Large intestine (tissue), 3 donors: ENCODE results near the gene MKNK2. TPM values are rescaled to one million over a fixed set of nuclear protein-coding genes. Genes with fewer than 3 reads are reported as not detected.

Experiments
- DNase-seq, 2 donors: peaks; one replicate each; pipeline versions ENCODE4 v3.0.0 to v3.0.0-alpha.2; 2013
- H3K27ac ChIP-seq: one replicate; pipeline ENCODE4 v1.5.1; 2013; ENCODE audit warnings: low read length
- H3K27me3 ChIP-seq: 2 replicates; pipeline ENCODE4 v1.6.1; 2013; ENCODE audit warnings: low read length; ENCODE audit not compliant: control insufficient read depth, insufficient read depth
- H3K36me3 ChIP-seq: 2 replicates; pipeline ENCODE4 v1.6.1; 2013; ENCODE audit warnings: low read length; ENCODE audit not compliant: control insufficient read depth, insufficient read depth
- H3K4me1 ChIP-seq: one replicate; pipeline ENCODE4 v1.6.1; 2013; ENCODE audit warnings: low read length; ENCODE audit not compliant: control insufficient read depth, insufficient read depth
- H3K4me3 ChIP-seq: one replicate; pipeline ENCODE4 v1.5.1; 2013; ENCODE audit warnings: low read length
- H3K9me3 ChIP-seq: one replicate; pipeline ENCODE4 v1.6.1; 2013; ENCODE audit warnings: mild to moderate bottlenecking, low read depth, low read length, moderate library complexity; ENCODE audit not compliant: control insufficient read depth
- WGBS: methylation state at CpG from one replicate; pipeline ENCODE4 v1.1.5; 2013; ENCODE audit warnings: low lambda C conversion rate; ENCODE audit not compliant: insufficient coverage; 5-methylcytosine and 5-hydroxymethylcytosine counted together
- polyA plus RNA-seq: library from polyadenylated mRNA; unstranded; fragments of 120-200 nt; gene quantifications from one replicate; pipeline ENCODE4 v1.2.1, GENCODE V29; 2013

The MKNK2 gene
- polyA plus RNA-seq, 1 donor, result 86.8 TPM

- H3K27ac ChIP-seq, result peak overlapping the region; percentile 97
- peak in 1 of 2 donors; percentile 12 for DNase-seq
- WGBS, result no CpG with 5 or more reads among the region's 27 CpGs
- no peaks in the 10 kb centered on the region for H3K27me3 ChIP-seq
- peaks cover 51% of the 10 kb centered on the region for H3K36me3 ChIP-seq
- H3K4me3 ChIP-seq, result peak overlapping the region; percentile 99
- H3K9me3 ChIP-seq, result no peaks in the 10 kb centered on the region
- peaks cover 45% of the 10 kb centered on the region for H3K4me1 ChIP-seq
Observed at GRCh38 chr19:2048959-2049740, 1.9 kb downstream of the MKNK2 start.

GRCh38 chr19:2048104-2048958 lies 2.7 kb downstream of the MKNK2 start:
- no peaks in the 10 kb centered on the region for H3K27me3 ChIP-seq
- DNase-seq, result no peak
- no CpG with 5 or more reads among the region's 17 CpGs for WGBS
- H3K4me3 ChIP-seq, result peak overlapping the region; percentile 99
- H3K36me3 ChIP-seq, result peaks cover 56% of the 10 kb centered on the region
- peak overlapping the region; percentile 97 for H3K27ac ChIP-seq
- H3K9me3 ChIP-seq, result no peaks in the 10 kb centered on the region
- H3K4me1 ChIP-seq, result peaks cover 49% of the 10 kb centered on the region

DNA sequence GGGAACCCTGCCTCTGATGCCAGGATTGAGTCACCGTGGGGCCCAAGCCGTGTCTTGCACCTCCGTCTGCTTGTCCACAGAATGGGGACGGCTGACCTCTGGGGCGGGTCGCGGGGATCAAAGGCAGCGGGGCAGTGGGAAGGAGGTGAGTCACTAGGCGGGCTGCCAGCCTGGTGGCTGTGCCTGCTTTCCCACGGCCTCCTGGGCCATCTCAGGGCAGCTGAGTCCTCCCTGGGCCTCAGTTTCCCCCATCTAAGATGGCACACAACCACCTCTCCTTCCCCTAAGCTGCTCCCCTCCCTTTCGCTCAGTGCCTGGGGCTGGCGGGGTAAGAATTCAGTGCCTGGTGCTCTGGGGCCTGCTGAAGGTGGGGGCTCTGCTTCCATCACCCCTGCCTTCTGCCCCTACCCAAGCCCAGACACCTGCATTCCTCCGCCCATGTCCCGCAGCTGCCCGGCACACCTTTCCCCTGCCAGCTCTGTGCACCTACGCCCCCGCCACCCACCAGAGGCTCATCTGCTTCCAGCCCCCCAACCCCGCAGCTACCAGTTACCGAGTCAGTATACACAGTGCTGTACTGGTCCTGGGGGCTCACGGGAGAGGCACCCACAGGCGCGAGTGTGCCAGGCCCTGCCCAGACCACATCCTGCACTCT lies 3.5 kb downstream of the MKNK2 start:
- WGBS, result no CpG with 5 or more reads among the region's 22 CpGs
- Histone ChIP-seq H3K9me3 (no peaks in the 10 kb centered on the region), H3K36me3 (peaks cover 63% of the 10 kb centered on the region), H3K27me3 (no peaks in the 10 kb centered on the region), H3K4me3 (no peak overlapping the region), H3K4me1 (peaks cover 56% of the 10 kb centered on the region), H3K27ac (no peak overlapping the region)
- DNase-seq, result peak in 1 of 2 donors; percentile 25

GRCh38 chr19:2047076-2047448 lies 4.0 kb downstream of the MKNK2 start:
- Histone ChIP-seq H3K9me3 (peaks cover 2% of the 10 kb centered on the region), H3K4me3 (no peak overlapping the region), H3K27ac (no peak overlapping the region), H3K4me1 (peaks cover 60% of the 10 kb centered on the region), H3K36me3 (peaks cover 67% of the 10 kb centered on the region), H3K27me3 (no peaks in the 10 kb centered on the region)
- no CpG with 5 or more reads among the region's 6 CpGs for WGBS
- no peak for DNase-seq

DNA sequence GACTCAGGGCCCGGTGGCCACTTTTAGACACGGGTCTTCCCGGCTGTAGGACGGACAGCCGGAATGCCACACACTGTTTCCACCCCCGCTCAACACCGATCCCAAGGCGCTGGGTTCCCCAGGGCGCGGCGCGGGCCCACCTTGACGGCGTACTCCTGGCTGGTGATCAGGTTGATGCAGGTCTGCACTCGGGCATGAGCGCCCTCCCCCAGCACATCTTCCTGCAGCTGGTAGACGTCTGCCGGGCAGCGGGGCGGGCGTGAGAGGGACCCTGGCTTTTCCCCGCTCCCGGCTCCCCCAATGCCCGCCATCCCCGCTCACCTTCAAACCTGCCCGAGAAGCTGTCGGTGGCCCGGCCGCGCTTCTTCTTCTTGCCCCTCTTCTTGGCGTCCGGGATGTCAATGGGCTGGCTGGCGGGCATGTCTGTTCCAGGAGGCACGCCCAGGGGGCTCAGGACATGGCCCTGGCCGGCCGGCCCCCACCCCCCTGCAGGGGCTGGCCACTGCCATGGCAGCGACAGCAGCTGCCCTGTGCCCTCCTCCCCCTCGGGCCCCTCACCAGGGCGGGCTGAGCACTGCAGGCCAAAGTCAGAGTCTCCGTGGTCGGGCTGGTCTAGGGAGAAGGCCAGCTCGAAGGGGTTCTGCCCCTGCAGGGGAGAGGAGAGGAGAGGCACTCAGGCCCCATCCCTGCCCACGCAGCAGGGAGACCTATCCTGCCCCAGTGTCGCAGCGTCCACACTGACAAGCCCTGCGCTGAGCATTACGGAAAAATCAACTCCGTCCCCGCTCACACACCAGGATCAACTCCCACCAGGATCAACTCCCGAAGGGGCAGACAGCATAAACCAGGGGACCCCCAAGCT lies 4.8 kb downstream of the MKNK2 start:
- no peaks in the 10 kb centered on the region for H3K27me3 ChIP-seq
- peaks cover 59% of the 10 kb centered on the region for H3K4me1 ChIP-seq
- no peak for DNase-seq
- no peak overlapping the region for H3K4me3 ChIP-seq
- H3K9me3 ChIP-seq, result peaks cover 2% of the 10 kb centered on the region
- 100% methylated on average over 1 of the region's 50 CpGs for WGBS
- no peak overlapping the region for H3K27ac ChIP-seq
- peaks cover 73% of the 10 kb centered on the region for H3K36me3 ChIP-seq

- DNase-seq, result no peak
- no peak overlapping the region for H3K4me3 ChIP-seq
- peaks cover 80% of the 10 kb centered on the region for H3K36me3 ChIP-seq
- WGBS, result no CpG with 5 or more reads among the region's 14 CpGs
- H3K27me3 ChIP-seq, result no peaks in the 10 kb centered on the region
- no peak overlapping the region for H3K27ac ChIP-seq
- H3K9me3 ChIP-seq, result peaks cover 2% of the 10 kb centered on the region
- peaks cover 66% of the 10 kb centered on the region for H3K4me1 ChIP-seq
Observed at GRCh38 chr19:2045501-2046045, 5.5 kb downstream of the MKNK2 start.

GRCh38 chr19:2044709-2045500 lies 6.1 kb downstream of the MKNK2 start:
- WGBS, result no CpG with 5 or more reads among the region's 18 CpGs
- peaks cover 86% of the 10 kb centered on the region for H3K36me3 ChIP-seq
- H3K27me3 ChIP-seq, result no peaks in the 10 kb centered on the region
- H3K27ac ChIP-seq, result no peak overlapping the region
- no peak for DNase-seq
- peaks cover 2% of the 10 kb centered on the region for H3K9me3 ChIP-seq
- H3K4me1 ChIP-seq, result peaks cover 67% of the 10 kb centered on the region
- no peak overlapping the region for H3K4me3 ChIP-seq

- H3K36me3 ChIP-seq, result peaks cover 92% of the 10 kb centered on the region
- no peak overlapping the region for H3K4me3 ChIP-seq
- no peaks in the 10 kb centered on the region for H3K27me3 ChIP-seq
- peaks cover 2% of the 10 kb centered on the region for H3K9me3 ChIP-seq
- H3K27ac ChIP-seq, result no peak overlapping the region
- WGBS, result no CpG with 5 or more reads among the region's 11 CpGs
- H3K4me1 ChIP-seq, result peaks cover 60% of the 10 kb centered on the region
- peak in 1 of 2 donors; percentile 3 for DNase-seq
Observed at GRCh38 chr19:2043961-2044708, 6.9 kb downstream of the MKNK2 start.
